ENCODE data around the gene NDEL1. TPM values are rescaled to one million over a fixed set of nuclear protein-coding genes. Genes with fewer than 3 reads are reported as not detected.
A peak's percentile ranks its signal among the peaks of the same experiment; 100 is the strongest.
"Not testable (repeated sequence)": the region's sequence is repeated elsewhere in the genome, so short reads cannot be mapped to it uniquely, and the experiment has no call there.

Gene NDEL1
- total RNA-seq, 1 donor, result 69.8 TPM

DNA sequence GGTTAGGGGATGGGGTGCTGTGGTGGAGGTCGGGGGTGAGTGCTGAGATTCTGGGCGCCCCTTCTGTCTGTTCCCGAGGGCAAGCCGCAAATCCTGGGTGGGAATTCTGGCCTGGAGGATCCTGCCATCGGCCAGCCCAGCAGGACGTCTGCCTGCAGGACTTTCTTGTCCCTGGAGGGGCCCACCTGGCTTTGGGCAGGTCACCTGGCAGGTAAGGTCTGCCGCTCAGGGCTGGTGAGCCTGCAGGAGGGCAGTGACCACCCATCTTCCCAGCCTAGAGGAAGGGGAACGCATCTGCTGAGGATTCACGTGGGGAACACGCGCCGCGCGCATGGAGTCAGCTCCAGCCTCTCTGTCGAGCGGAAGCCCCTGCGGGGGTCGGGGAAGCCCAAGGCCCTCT, 43.4 kb upstream of the NDEL1 start:
- peak overlapping the region; percentile 43 for H2AFZ ChIP-seq (ENCODE audit: low read length)
- no peaks in the 10 kb centered on the region for H3K79me2 ChIP-seq (ENCODE audit: insufficient read depth, low read length)
- H4K20me1 ChIP-seq (ENCODE audit: insufficient read depth, low read length), result no peaks in the 10 kb centered on the region
- H3K9me3 ChIP-seq (ENCODE audit: low read depth, low read length), result no peaks in the 10 kb centered on the region
- H3K4me3 ChIP-seq (ENCODE audit: insufficient read depth, low read length), result peak overlapping the region; percentile 1
- DNase-seq (ENCODE audit: insufficient read length, low spot score, missing footprints), result no peak
- no peaks in the 10 kb centered on the region for H3K36me3 ChIP-seq (ENCODE audit: insufficient read depth, low read length)
- TF ChIP-seq, protein P1, sequence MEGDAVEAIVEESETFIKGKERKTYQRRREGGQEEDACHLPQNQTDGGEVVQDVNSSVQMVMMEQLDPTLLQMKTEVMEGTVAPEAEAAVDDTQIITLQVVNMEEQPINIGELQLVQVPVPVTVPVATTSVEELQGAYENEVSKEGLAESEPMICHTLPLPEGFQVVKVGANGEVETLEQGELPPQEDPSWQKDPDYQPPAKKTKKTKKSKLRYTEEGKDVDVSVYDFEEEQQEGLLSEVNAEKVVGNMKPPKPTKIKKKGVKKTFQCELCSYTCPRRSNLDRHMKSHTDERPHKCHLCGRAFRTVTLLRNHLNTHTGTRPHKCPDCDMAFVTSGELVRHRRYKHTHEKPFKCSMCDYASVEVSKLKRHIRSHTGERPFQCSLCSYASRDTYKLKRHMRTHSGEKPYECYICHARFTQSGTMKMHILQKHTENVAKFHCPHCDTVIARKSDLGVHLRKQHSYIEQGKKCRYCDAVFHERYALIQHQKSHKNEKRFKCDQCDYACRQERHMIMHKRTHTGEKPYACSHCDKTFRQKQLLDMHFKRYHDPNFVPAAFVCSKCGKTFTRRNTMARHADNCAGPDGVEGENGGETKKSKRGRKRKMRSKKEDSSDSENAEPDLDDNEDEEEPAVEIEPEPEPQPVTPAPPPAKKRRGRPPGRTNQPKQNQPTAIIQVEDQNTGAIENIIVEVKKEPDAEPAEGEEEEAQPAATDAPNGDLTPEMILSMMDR (IDR thresholded peaks at IDR 0.05; ENCODE audit: extremely low read depth, low read depth, low read length), result no peak
- no peak overlapping the region for H3K27ac ChIP-seq (ENCODE audit: low read depth, low read length)
- peaks cover 23% of the 10 kb centered on the region for H3K27me3 ChIP-seq (ENCODE audit: insufficient read depth, low read length)
- peaks cover 14% of the 10 kb centered on the region for H3K4me1 ChIP-seq (ENCODE audit: insufficient read depth, low read length)
- peak overlapping the region; percentile 56 for H3K4me2 ChIP-seq (ENCODE audit: insufficient read depth, low read length)

DNA sequence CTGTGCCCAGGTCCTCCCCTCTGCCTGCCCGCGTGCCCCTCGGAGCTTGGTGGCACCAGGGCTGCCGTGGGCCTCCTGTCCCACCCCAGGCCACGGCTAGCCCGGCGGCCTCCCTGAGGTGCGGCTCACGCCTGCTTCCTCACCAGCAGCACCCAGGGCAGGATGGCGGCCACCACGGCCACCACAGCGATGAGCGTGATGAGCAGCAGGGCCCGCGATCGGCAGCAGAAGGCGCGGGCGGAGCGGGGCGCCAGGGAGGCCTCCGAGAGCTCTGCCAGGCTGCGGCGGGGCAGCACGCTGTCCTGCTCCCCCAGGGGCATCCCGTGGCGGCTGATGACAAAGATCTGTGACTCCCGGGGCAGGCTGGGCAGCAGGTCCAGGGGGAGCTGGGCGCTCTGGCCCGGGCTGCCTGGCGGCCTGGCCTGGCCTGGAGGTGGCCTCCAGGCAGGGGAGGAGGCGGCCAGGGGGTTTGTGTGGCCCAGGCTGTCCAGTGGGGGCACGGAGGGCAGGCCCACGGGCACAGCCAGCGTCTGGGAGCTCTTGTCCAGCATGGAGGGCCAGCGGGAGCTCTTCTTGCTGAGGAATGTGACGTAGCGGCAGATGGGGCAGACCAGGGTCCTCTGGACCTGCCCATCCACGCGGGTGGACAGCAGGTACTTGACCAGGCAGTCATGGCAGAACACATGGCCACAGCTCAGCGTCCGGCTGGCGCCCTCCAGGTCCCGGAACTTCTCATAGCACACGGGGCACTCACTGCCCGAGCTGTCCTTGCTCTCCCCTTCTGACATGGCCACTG, 42.8 kb upstream of the NDEL1 start:
- H2AFZ ChIP-seq (ENCODE audit: low read length), result no peak overlapping the region
- H3K36me3 ChIP-seq (ENCODE audit: insufficient read depth, low read length), result no peaks in the 10 kb centered on the region
- no peak overlapping the region for H3K4me2 ChIP-seq (ENCODE audit: insufficient read depth, low read length)
- no peaks in the 10 kb centered on the region for H4K20me1 ChIP-seq (ENCODE audit: insufficient read depth, low read length)
- DNase-seq (ENCODE audit: insufficient read length, low spot score, missing footprints), result peak; percentile 66
- TF ChIP-seq, protein P1 (IDR thresholded peaks at IDR 0.05; ENCODE audit: extremely low read depth, low read depth, low read length), result no peak
- H3K79me2 ChIP-seq (ENCODE audit: insufficient read depth, low read length), result no peaks in the 10 kb centered on the region
- peaks cover 23% of the 10 kb centered on the region for H3K27me3 ChIP-seq (ENCODE audit: insufficient read depth, low read length)
- H3K4me3 ChIP-seq (ENCODE audit: insufficient read depth, low read length), result no peak overlapping the region
- peaks cover 14% of the 10 kb centered on the region for H3K4me1 ChIP-seq (ENCODE audit: insufficient read depth, low read length)
- no peak overlapping the region for H3K27ac ChIP-seq (ENCODE audit: low read depth, low read length)
- H3K9me3 ChIP-seq (ENCODE audit: low read depth, low read length), result no peaks in the 10 kb centered on the region

DNA sequence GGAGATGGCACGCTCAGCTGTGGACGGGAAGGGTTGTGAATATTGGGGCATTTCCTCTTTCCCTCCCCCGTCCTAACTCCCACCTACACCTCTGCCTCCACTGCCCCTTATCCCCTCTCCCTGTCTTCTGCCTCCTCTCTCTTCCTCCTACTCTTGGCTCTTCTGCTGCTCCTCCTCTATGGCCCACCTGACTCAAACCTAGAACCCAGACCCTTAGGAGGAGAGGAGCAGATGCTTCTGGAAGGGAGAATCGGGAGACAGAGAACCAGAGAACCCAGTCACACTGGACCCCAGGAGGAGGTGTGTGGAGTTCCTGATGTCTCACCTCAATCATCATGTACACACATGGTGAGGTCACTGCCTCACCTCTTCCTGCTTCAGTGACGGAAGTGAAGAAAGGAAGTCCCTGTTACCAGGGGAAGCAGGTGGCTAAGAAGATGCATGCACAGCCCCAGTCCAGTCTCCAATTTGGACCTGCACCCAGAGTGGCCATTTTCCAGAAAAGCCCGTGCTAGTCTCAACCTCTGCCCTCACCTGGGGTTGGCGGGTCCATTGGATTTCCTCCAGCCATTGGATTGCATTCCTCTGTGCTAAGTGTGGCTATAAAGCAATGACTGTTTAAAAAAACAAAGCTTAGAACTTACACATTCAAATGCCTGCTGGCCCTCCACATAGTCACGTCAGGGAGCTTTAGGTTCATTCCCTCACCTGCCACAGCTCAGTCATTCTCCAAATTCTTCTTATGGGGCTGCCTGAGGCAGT, 42.0 kb upstream of the NDEL1 start:
- Histone ChIP-seq H2AFZ (ENCODE audit: low read length) (no peak overlapping the region), H3K27me3 (ENCODE audit: insufficient read depth, low read length) (peaks cover 26% of the 10 kb centered on the region), H4K20me1 (ENCODE audit: insufficient read depth, low read length) (no peaks in the 10 kb centered on the region), H3K4me1 (ENCODE audit: insufficient read depth, low read length) (peaks cover 14% of the 10 kb centered on the region), H3K27ac (ENCODE audit: low read depth, low read length) (no peak overlapping the region), H3K4me3 (ENCODE audit: insufficient read depth, low read length) (no peak overlapping the region), H3K9me3 (ENCODE audit: low read depth, low read length) (no peaks in the 10 kb centered on the region), H3K4me2 (ENCODE audit: insufficient read depth, low read length) (peak overlapping the region; percentile 29), H3K79me2 (ENCODE audit: insufficient read depth, low read length) (no peaks in the 10 kb centered on the region), H3K36me3 (ENCODE audit: insufficient read depth, low read length) (no peaks in the 10 kb centered on the region)
- peak; percentile 52 for DNase-seq (ENCODE audit: insufficient read length, low spot score, missing footprints)
- TF ChIP-seq, protein P1 (IDR thresholded peaks at IDR 0.05; ENCODE audit: extremely low read depth, low read depth, low read length), result no peak

DNA sequence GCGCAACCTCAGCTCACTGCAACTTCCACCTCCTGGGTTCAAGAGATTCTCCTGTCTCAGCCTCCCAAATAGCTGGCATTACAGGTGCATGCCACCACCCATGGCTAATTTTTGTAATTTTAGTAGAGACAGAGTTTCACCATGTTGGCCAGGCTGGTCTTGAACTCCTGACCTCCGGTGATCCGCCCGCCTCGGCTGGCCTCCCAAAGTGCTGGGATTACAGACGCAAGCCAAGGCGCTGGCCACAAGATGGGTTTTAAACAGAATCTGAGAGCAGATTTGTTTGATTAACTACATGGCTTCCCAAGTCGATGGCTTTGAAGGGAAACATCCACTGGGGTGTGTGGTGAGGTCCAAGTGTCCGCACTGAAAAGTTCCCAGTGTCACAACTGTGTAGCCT, 41.2 kb upstream of the NDEL1 start:
- H3K4me2 ChIP-seq (ENCODE audit: insufficient read depth, low read length); H2AFZ ChIP-seq (ENCODE audit: low read length); H3K9me3 ChIP-seq (ENCODE audit: low read depth, low read length); H3K36me3 ChIP-seq (ENCODE audit: insufficient read depth, low read length); H3K79me2 ChIP-seq (ENCODE audit: insufficient read depth, low read length); DNase-seq (ENCODE audit: insufficient read length, low spot score, missing footprints); H4K20me1 ChIP-seq (ENCODE audit: insufficient read depth, low read length); H3K4me3 ChIP-seq (ENCODE audit: insufficient read depth, low read length); H3K27ac ChIP-seq (ENCODE audit: low read depth, low read length): not testable (repeated sequence)
- H3K27me3 ChIP-seq (ENCODE audit: insufficient read depth, low read length), result peaks cover 32% of the 10 kb centered on the region
- peaks cover 14% of the 10 kb centered on the region for H3K4me1 ChIP-seq (ENCODE audit: insufficient read depth, low read length)
